LoVo (cell line): Measurements from ENCODE around the gene MICAL3.

Source experiments
- DNase-seq: peaks from one replicate; pipeline ENCODE4 v3.0.0-alpha.2; 2016; ENCODE audit warnings: low spot score

The MICAL3 gene

DNA sequence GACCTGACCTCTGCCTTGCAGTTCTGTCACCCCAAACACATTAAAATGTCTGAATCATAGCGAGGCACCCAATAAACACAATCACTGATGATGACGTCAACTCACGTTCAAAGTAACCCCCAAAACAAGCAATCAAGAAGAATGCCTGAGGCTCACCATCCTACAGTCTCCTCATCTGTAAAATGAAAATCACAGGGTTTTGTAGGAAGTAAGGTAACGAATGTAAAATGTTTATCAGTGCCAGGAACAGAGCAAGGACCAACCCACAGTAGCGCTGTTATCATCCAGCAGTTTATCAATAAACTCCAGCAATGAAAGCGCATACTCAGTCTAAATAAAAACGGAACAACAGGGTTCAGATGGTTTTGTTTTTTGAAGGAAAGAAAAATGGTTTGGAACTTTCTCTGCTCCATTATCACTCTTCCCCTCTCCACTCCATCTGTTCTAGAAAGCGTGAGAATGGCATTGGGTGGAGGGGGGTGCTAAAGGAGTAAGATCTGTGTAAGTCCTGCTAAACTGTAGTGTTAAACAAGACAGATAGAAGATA lies 110.5 kb downstream of the MICAL3 start:
- DNase-seq, result no peak

DNA sequence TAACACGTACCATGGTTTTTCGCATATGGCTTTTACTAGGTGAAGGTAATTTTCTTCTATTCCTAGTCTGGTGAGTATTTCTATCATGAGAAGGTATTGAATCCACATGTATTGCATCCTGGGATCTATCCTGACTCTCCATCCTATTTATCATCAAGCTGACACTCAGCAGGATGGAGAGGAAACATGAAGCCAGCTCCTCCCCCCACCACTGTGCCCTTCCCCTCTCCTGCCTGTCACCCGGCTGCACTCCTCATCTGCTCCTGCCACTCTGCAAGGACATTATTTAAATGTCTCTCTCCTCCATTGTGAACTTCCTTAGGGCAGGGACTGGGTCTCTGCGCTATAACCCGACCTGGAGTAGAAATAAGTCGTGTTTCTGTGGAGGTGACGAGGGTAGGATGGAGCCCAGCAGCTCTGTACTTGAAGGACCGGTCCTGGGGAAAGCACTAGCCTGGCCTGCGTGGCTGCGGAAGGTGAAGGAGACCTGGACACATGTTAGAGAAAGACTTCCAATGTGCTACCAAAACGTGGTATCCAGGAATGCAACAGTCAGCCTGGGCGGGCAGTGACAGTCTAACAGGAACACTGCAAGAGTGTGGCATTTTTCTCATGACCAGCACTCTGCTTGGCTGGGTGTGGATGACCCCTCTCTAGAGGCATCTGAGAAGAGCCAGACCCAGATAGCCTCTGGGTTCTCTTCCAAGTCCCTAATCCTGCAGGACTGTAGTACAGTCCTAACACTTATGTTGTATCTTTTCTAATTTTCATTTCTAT lies 111.2 kb downstream of the MICAL3 start:
- DNase-seq, result no peak

DNA sequence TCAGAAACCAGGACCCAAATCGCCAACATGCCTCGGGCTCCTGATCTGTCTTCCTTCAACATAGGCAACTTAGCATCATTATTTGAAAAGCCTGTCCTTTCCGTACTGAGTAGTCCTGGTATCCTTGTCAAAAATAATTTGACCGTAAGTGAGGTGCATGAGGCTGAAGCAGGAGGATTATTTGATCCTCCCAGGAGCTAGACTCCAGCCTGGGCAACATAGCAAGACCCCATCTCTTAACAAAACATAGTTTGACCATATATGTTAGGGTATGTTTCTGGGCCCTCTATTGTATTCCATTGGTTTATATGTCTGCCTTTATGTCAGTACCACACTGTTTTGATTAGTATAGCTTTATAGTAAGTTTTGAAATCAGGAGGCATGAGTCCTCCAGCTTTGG lies 112.5 kb downstream of the MICAL3 start:
- no peak for DNase-seq

DNA sequence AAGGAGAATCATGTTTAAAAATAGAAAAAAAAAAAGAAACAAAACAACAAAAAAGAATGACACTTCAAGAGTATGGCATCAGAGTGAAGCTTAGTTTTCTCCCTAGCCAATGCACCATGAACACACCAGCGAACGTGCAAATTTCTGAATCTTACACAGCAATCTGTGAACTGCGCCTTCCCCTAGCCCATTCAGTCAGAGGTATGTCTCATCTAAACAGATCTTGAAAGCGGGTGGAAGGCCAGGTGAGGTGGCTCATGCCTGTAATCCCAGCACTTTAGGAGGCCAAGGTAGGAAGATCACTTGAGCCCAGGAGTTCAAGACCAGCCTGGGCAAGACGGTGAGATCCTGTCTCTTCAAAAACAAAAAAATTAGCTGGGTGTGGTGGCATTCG lies 113.1 kb downstream of the MICAL3 start:
- no peak for DNase-seq

DNA sequence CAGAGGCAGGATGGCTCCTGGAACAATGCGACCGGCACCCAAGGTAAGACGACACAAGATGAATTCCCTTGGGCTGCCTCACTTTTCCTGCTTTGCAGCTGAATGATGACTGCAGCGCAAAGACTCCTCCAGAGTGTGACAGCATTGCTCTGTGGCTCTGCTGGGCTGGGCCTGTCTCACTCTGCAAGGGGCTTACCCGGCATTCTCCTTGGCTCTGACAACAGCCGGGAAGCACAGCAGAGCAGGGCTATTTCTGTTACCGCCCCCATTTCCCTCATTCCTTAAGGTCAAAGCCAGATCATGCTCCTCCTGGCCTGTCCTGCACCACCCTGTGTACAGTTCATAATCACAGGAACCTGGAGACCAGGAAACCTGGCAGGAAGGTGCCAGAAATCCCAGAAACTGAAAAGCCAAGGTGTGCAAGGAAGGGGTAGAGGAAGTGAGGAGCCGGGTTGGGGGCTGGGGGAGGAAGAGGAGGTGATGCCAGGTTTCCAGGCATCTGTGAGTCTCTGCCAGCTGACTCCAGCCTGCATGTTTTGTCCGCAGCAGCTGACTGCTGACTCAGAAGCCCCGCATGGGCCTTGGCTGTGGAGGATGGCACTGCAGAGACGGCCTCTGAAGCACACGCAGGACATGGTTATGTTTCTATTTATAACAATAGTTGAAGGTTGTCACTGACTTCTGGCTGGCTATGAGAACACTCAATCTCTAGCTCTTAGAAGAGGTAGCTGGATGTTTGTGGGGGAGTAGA lies 113.6 kb downstream of the MICAL3 start:
- DNase-seq, result no peak

DNA sequence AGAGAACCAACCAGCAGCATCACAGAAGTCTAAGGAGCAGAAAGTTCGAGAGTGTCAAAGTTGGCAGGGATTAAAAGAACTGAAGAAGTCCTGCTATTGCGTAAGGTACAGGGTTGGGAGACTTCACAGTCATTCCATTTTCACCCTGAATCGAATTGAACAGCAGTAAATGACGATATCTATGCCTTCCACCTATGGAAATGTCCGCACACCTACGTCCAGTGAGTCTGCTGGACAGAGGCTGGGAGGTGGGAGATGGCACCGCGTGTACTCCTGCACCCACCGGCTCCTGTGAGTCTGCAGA lies 116.7 kb downstream of the MICAL3 start:
- no peak for DNase-seq

DNA sequence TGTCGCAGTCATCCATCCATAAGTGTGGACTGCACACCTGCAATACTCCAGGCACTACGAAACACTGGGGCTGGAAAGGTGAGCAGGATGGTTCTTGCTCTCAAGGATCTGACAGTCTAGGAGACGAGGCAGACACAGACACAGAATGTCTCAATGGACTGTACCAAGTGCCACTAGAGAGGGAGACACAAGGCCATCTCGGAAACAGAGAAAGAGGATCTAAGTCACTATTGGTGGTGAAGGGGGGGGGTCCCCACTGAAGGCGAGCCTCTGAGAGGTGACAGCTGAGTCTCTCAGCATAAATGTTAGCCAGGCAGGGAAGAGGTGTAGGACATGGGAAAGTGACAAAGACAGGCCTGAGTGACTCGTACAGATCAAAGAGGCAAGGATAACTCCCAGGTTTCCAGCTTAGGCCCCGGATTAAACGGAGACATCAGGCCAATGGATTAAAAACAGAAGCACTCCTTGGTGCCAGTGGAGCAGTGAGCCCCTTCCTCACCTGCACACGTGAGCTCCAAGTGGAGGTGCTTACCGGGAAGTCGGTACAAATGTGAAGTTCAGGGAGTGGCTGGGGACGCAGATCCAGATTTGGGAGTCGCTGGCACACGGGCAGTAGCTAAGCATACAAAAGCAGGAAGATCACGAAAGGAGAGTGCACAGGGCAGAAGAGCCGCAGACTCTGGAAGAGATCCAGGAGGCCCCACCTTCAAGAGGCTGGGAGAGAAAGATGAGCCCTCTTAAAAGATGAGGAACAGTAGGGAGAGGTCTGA lies 117.2 kb downstream of the MICAL3 start:
- no peak for DNase-seq

DNA sequence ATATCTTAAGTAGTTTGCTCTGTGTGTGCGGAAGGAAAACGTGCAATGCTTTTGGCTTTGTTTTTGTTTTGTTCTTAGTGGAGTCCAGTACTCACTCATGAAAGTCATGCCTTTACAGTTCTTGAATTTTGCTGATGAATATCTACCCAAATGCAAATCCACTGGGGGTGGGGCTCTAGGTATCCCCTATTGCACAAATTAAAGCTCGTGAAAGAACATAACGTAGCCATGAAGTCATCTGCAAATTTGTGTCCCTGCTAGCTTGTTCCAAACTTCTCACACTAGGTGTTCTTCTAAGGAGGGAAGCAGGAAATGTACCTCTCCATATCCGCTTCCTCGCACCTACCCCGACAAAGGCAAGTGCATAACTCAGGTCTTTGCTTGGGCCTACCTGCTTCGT lies 118.9 kb downstream of the MICAL3 start:
- no peak for DNase-seq

DNA sequence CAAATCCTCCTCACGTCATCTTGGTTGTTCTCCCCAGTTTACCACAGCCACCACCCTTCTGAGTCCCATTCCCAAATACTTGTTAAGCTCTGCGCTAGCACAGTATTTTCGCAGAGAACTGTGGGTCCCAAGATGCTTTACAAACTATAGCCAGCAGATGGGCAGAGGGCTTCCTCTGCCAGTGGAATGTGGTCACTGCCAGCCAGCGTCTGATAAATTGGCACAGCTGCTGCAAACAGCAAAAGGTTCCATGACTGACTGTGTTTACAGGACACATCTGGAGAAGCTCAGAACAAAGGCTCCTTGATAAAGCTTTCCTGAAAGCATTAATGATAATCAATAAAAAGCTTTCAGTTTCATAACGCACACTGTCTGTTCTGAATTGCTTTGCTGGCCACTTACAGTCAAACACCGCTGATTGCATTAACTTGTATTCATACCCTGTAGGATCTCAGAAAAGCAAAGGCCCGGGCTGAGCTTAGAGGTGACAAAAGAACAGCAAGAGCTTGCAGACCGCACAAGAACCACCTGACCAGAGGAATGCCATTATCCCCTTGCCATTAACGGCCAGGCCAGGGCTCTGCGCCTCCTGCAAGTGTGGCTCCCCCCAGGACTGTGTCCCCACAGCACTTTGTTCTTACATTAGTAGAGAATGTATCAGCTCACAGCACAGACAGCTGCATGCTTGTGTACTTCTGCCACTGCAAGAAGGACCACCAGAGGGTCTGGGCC lies 120.6 kb downstream of the MICAL3 start:
- DNase-seq, result no peak

DNA sequence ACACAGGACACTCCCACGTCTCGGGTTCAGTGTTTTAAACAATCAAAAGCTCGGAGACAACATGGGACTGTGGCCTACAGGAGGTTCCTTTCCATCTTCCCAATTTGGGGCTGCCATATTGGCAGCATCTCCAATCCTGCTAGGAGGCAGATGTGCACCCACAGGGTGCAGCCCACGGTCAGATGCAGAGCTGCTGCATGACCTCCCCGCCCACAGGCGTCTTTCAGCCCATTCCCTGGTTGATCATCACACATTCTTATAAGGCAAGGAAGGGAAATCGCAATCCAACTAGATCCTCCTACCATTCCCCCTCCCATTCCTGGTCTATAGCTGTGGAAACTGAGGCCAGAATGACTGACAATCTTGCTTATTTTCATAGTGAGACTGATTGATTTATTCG lies 121.4 kb downstream of the MICAL3 start:
- no peak for DNase-seq

DNA sequence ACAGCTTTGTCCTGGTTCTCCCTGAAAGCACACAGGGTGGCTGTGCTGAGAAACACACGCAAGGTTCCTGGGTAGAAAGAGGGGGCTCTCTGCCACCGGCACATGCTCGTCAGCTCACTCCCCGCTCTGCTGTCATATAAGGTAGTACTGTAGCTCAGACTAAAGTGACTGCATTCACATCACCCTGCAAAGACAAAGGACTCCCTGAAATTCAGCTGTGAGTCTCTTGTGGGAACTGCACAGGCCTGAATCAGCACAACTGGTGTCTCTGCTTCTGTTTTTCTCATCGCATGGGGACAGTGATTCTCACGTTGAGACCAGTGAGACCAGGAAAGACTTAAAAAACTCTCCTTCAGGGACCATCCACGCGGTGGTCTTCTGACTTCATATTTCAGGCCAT lies 126.0 kb downstream of the MICAL3 start:
- no peak for DNase-seq

DNA sequence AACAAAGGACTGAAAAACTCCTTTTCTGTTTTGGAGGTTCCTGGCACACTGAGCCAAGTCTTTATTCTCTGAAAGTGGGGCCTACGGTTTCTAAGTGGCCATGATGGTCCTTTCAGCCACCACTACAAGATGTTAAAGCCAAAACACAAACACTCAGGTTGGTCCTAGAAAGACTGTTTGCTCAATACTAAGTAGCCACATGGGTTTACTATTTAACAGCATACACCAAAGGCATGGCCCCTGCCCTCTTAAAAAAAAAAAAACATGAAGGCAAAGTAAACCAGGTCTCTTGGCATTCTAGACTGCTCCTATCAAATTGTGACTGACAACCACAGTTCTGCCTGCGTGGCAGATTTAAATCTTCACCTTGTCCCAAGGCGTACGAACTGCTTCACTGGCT lies 126.5 kb downstream of the MICAL3 start:
- DNase-seq, result no peak

DNA sequence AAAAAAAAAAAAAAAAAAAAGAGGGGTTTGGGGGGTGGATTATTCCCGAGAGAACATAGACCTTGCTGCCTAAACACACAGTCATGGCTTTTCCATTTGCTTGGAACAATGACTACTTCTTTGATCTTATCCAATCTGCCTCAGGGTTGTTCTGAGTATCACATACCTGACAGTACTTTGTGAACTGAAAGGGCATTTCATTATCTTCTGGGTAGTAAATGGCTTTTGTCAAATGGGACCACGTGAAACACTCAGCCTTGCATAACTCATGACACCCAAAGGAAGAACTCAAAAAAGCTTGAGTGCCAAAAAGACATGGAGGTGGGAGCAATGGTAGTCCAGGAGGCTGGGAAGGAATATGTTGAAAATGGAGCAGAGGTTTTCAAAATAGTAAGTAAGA lies 126.9 kb downstream of the MICAL3 start:
- no peak for DNase-seq

DNA sequence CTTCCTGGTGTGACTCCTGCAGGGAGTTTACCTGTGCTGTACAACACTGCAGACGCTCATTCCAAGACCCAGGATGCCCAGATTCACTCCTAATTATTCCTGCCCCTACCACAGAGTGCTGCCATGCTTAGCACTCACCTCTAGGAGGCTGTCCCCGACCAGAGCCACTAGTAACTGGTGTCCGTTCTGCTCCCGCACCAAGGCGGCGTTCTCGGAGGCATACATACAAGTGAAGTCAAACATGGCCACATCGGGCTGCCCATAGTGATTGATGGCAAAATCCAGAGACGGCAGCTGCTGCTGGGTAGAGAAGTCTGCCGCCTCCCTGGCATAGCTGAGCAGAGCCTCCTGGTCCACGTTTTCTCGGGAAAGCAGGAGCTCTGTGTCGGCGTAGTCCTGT lies 127.8 kb downstream of the MICAL3 start:
- DNase-seq, result no peak

DNA sequence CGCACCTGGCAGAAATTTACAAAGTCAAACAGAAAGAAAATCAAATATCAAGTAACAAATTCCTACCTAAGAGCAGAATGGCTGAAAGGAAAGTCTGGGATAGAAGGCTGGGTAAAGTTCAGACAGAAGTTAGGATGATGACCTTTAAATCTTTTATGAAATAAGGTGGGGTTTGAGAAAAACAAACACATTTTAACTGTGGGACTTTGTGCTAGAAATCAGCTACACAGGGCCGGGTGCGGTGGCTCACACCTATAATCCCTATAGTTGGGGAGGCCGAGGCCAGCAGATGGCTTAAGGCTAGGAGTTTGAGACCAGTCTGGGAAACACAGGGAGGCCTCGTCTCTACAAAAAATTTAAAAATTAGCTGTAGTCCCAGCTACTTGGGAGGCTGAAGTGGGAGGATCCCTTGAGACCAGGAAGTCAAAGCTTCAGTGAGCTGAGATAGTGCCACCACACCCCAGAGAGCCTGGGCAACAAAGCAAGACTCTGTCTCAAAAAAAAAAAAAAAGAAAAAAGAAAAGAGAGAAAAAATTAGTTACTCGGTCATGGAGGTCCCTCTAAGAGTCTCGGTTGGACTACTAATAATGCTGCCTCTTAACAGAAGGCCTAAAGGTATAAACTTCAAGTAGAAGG lies 130.3 kb downstream of the MICAL3 start:
- DNase-seq, result no peak

DNA sequence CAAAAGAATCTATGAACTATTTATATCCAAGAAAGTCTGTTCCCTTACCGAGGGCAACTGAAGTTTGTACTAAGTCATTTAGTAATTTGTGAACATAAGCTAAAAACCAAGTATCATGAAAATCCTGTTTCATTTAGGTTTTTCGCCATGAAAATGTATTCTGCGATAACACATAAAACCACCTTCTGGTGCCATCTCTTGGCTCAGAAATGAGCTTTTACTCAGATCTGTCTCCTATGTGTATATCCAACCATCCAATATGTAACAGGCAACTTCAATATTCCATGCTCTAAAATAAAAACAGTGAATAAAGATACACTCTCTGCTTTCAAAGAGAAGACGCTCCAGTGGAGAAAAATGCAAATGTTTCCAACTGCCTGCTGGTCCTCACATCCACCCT lies 132.0 kb downstream of the MICAL3 start:
- no peak for DNase-seq

DNA sequence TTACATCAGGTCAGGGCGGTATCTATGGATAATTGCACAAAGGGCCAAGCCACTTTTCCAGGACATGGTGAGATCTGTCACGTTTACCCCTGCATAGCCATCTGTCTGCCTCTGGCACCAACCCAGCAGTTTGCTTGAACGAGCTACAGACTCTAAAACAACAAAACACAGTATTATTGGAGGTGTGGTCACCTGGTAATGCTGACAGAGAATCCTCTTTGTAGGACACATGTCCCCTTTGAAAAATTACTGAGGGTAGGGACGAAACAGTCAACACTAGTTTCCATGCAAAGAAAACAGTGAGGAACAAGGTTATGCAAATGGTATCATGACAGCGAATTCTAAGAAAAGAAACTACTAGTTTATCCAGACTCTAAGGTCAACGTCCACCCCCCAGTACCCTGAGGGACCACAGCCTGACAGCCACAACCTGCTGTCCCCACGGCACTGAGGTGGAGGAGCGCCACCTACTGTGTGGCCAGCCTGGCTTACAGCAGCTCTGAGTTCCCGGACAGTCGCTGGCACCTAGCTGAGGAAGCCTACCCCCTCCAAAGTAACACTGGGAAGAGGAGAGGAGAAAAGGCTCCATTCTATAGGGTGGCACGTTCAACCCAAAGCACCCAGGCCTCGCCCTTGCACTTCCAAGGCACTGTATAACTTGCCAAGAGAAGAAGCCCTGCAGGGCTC lies 132.7 kb downstream of the MICAL3 start:
- DNase-seq, result no peak

DNA sequence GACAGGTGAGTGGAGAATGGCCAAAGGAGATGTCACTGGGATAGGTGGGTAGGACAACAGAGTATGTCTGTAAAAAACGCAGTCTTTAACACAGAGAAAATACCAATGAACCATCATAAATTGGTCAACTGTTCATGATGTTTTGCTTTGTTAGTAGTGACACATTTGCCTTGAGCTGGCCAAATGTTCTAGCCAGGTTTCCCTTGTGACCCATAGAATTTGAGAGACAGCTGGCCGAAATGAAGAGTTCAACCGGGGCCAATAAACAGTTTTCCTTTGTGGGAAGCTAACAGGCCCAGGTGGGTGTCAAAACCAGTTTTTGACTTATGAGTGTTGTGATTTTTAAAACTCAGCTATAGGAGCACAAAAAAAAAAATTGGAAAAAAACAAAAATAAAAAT lies 133.5 kb downstream of the MICAL3 start:
- DNase-seq, result no peak

DNA sequence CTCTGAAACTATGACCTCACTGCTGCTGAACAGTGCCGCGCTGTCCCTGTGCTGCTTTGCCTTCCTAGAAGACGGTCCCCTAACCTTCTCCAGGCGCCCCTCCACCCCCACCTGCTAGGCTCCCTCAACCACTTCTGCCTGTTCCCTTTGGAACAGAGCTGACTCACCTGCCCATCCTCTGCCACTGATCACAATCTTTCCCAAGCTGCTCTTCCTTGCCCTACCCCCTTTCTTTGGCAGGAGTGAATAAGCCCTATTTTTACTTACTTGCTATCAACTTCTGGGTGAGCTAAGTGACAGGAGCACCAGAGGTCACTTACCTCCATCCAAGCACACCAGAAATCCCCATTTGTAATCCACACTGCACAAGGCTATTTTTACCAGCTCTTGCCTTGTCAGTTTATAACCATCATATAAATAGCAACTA lies 134.1 kb downstream of the MICAL3 start:
- DNase-seq, result peak; percentile 3

DNA sequence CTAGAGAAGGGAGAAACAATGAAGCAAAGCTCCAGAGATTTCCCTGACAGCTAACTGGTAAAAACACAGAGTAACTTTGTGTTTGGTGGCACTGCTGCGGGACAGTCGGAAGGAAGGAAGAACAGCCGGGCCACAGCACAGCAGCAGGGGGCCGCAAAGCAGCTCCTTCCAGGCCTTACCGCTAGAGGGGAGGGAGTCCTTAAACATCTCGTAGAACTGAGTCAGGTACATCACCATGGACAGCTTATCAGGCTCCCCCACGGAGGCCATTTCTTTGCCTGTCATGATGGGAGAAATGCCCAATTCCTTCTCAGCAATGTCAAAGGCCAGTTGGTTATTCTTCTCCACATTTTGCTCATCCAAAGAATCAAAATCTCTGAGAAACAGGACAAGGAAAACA lies 135.5 kb downstream of the MICAL3 start:
- DNase-seq, result no peak

DNA sequence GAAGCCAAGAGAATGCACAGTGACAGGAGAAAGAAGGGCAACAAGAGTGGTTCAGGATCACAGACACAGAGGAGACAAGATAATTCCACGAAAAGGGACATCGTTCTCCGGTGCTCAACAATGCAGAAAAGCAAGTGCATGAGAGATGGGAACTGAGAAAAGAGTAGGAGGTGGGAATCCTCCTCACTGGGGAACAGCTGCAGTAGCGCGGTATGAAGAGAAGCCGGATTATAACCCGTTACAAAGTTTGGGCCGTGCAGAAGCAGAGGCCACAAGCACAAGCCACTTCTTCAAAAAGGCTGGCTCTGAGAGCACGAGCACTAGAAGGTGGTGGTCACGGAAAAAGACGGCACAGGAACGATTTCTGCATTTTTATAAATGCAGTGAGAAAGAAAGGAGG lies 135.9 kb downstream of the MICAL3 start:
- no peak for DNase-seq
